SK-N-SH (cell line): ENCODE data around the gene PDGFB.

Experiments used
- JUND ChIP-seq: IDR thresholded peaks from 2 replicates; pipeline ENCODE4 v1.4.0; 2012
- MXI1 ChIP-seq: IDR thresholded peaks from 2 replicates; pipeline ENCODE4 v1.6.1; 2012; ENCODE audit warnings: mild to moderate bottlenecking, low read depth, low read length, improper control_type of control experiment
- NRF1 ChIP-seq: IDR thresholded peaks from 2 replicates; pipeline ENCODE4 v1.6.1; 2012; ENCODE audit warnings: low read depth, mild to moderate bottlenecking, low read length
- TCF12 ChIP-seq: IDR thresholded peaks from 2 replicates; pipeline ENCODE4 v1.4.0; 2012
- TF ChIP-seq, protein P1 (sequence below): fragments of 200-600 bp; sonication (generic); IDR thresholded peaks from 2 replicates; pipeline ENCODE4 v1.6.1; 2017; ENCODE audit warnings: antibody characterized with exemption, mild to moderate bottlenecking, moderate library complexity

DNA sequence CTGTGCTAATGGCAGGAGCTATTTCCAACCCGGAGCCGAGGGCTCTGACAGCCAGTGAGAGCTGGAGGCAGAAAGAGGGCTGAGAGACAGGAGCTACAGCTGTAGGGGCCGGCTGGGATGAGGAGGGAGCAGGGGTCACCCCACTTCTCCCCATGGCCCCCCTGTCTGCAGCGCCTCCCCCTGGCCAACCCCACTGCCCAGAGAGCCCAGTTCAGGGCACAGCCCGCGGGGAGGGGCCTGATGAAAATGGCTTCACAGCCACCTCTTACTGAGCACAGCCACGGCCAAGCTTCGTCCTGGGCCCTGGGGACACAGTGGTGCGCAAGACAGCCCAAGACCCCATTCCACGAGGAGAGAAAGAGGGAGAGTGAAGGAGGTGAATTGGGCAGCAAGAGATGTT is 46.7 kb upstream of the PDGFB start:
- no peak for TF ChIP-seq NRF1
- no peak for TF ChIP-seq JUND
- TF ChIP-seq MXI1 = no peak
- TF ChIP-seq, protein P1, sequence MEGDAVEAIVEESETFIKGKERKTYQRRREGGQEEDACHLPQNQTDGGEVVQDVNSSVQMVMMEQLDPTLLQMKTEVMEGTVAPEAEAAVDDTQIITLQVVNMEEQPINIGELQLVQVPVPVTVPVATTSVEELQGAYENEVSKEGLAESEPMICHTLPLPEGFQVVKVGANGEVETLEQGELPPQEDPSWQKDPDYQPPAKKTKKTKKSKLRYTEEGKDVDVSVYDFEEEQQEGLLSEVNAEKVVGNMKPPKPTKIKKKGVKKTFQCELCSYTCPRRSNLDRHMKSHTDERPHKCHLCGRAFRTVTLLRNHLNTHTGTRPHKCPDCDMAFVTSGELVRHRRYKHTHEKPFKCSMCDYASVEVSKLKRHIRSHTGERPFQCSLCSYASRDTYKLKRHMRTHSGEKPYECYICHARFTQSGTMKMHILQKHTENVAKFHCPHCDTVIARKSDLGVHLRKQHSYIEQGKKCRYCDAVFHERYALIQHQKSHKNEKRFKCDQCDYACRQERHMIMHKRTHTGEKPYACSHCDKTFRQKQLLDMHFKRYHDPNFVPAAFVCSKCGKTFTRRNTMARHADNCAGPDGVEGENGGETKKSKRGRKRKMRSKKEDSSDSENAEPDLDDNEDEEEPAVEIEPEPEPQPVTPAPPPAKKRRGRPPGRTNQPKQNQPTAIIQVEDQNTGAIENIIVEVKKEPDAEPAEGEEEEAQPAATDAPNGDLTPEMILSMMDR = peak; percentile 36
- TF ChIP-seq TCF12 = no peak
